ENCODE data around the gene ARHGEF4. TPM values are rescaled to one million over a fixed set of nuclear protein-coding genes. Genes with fewer than 3 reads are reported as not detected.
A peak's percentile ranks its signal among the peaks of the same experiment; 100 is the strongest.

The ARHGEF4 gene
- total and polyA plus RNA-seq, 11 donors = 0.30 to 5.5 (median 3.8) TPM

GRCh38 chr2:130870779-130871178 is 34.1 kb downstream of the ARHGEF4 start:
- Histone ChIP-seq H3K27ac (no peak overlapping the region), H3K4me3 (no peak overlapping the region), H3K36me3 (no peaks in the 10 kb centered on the region), H3K27me3 (peaks cover 0 to 11% (median 5%) of the 10 kb centered on the region in 9 donors), H3K4me1 (no peaks in the 10 kb centered on the region), H3K9me3 (no peaks in the 10 kb centered on the region)
- intact Hi-C loops (cut with DNase I) = loop anchor here in 4 of 10 donors (5.0 kb wide), 1 partner anchor 73 kb away; no protein-coding TSS in a partner anchor
- TF ChIP-seq POLR2A (IDR thresholded peaks at IDR 0.05) = no peak
- TF ChIP-seq, protein P1, sequence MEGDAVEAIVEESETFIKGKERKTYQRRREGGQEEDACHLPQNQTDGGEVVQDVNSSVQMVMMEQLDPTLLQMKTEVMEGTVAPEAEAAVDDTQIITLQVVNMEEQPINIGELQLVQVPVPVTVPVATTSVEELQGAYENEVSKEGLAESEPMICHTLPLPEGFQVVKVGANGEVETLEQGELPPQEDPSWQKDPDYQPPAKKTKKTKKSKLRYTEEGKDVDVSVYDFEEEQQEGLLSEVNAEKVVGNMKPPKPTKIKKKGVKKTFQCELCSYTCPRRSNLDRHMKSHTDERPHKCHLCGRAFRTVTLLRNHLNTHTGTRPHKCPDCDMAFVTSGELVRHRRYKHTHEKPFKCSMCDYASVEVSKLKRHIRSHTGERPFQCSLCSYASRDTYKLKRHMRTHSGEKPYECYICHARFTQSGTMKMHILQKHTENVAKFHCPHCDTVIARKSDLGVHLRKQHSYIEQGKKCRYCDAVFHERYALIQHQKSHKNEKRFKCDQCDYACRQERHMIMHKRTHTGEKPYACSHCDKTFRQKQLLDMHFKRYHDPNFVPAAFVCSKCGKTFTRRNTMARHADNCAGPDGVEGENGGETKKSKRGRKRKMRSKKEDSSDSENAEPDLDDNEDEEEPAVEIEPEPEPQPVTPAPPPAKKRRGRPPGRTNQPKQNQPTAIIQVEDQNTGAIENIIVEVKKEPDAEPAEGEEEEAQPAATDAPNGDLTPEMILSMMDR (IDR thresholded peaks at IDR 0.05) = no peak
- DNase-seq (no peak), ATAC-seq (no peak)
- 75 to 86% (median 82%) methylated on average over 7 of the region's 7 CpGs for WGBS, 4 donors

DNA sequence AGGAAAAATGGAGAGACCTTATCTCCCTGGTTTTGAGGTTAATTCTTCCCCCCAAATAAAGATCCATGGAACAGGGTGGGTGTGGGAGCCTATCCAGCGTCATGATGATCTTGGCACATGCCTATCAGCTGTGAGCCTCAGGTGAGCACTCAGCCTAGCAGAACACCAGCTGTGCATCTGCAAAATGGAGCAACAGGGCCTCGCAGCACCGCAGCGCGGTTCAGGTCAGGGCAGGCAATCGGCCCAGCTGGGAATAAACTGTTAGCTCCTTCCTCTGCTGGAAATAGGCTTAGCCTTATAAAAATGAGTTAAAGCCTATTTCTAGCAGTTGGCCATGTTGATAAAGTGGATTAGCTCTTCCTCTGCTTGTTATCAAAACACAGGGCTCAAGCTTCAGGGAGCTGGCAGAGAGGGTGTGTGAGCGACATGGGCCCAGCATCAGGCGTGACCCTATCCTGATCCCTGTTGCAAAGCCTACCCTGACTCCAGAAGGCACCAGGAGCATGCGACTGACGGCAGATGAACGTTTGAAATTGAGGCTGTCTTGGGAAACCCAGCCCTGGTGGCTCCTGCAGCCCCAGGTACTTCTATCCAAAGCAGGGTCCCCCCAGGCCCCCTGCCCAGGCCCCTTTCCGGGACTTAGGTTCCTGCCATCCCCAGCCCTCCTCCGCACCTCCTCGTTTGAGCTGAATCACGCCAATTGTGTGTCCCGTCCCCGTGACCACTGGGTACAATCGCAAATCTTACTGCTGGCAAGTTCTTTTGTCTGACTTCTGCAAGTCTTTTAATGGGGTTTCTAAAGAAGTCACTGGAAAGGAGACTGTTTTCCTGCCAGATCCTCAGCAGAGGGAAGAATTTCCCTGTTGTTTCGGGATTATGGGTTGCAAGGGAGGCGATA is 35.4 kb downstream of the ARHGEF4 start:
- intact Hi-C loops (cut with DNase I) = loop anchor here in 5 of 10 donors (2.0 to 5.0 kb wide), 3 partner anchors 65 to 75 kb away; no protein-coding TSS in a partner anchor

DNA sequence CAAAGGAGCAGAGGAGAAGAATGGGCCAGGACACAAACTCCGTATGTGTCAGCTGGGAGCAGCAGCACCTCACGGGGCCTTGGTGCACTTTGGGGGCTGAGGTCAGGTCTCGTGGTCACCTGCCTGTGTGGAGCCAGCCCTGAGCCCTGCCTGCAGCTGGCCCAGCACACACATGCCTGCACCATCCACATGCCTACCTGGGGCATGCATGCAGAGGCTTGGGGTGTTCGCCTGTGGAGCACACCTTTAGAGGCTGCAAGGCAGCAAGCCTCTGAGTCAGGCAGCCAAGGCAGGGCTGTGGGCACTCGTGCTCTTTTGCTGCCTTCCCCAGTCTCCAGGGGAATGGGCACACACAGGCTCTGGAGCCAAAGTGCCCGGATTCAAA is 36.0 kb downstream of the ARHGEF4 start:
- DNase-seq = no peak
- intact Hi-C loops (cut with DNase I) = loop anchor here (1.0 to 5.0 kb wide), 6 partner anchors 66 to 75 kb away; no protein-coding TSS in a partner anchor
- H3K27ac ChIP-seq = no peak overlapping the region
- WGBS, 4 donors = 73 to 79% (median 76%) methylated on average over 6 of the region's 6 CpGs
- no peaks in the 10 kb centered on the region for H3K36me3 ChIP-seq
- no peak for ATAC-seq
- TF ChIP-seq, protein P1 (IDR thresholded peaks at IDR 0.05) = no peak
- TF ChIP-seq POLR2A (IDR thresholded peaks at IDR 0.05) = no peak
- no peak overlapping the region for H3K4me3 ChIP-seq
- H3K9me3 ChIP-seq = no peaks in the 10 kb centered on the region
- H3K4me1 ChIP-seq = no peaks in the 10 kb centered on the region
- peaks cover 0 to 11% (median 5%) of the 10 kb centered on the region in 9 donors for H3K27me3 ChIP-seq

More for the DNA sequence above, 35.4 kb downstream of the ARHGEF4 start:
- TF ChIP-seq POLR2A (IDR thresholded peaks at IDR 0.05) = no peak
- TF ChIP-seq, protein P1 (IDR thresholded peaks at IDR 0.05) = no peak
- Histone ChIP-seq H3K27me3 (peaks cover 0 to 11% (median 5%) of the 10 kb centered on the region in 9 donors), H3K4me3 (no peak overlapping the region), H3K4me1 (no peaks in the 10 kb centered on the region), H3K9me3 (no peaks in the 10 kb centered on the region), H3K27ac (no peak overlapping the region), H3K36me3 (no peaks in the 10 kb centered on the region)
- DNase-seq (no peak), ATAC-seq (no peak)
- 74 to 83% (median 75%) methylated on average over 18 to 20 of the region's 20 CpGs for whole genome bisulfite sequencing, 4 donors

DNA sequence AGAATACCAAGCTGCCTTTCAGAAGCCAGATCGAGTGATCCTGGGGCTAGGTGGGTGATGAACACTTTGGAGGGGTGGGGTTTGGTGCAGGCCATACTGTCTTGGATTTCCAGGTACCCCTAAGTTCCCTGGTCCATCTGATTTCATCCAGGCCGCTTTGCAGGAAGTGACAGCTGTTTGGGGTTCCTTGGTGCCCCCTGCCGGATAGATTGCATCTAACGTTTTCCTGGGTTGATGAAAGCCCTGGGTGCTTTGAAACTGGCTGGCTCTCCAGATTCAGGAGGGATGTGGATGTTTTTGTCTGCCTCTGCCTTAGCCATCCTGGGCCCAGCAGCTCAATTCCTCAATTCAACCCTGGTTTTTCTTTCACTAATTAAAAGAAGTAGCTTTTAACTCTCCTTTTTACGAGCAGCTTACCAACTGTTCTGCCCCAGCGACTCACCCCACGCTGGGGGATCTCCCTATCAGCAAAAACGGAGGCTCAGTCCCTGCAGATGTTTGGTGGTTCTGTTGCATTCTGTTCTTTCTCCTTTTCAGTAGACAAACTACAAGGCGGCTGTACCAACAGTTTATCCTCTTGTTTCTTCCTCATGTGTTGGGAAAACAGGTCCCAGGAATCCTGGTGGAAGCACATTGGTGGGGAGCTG is 37.1 kb downstream of the ARHGEF4 start:
- intact Hi-C loops (cut with DNase I) = loop anchor here (1.0 to 5.0 kb wide), 6 partner anchors 67 to 77 kb away; no protein-coding TSS in a partner anchor
- Histone ChIP-seq H3K4me1 (no peaks in the 10 kb centered on the region), H3K4me3 (no peak overlapping the region), H3K36me3 (no peaks in the 10 kb centered on the region), H3K9me3 (peaks cover 0 to 8% (median 0%) of the 10 kb centered on the region in 12 donors), H3K27me3 (peaks cover 0 to 11% (median 5%) of the 10 kb centered on the region in 9 donors), H3K27ac (no peak overlapping the region)
- ATAC-seq (peak; percentile 50 to 74 (median 67)), DNase-seq (peak in 4 of 5 donors; percentile 57 to 72 (median 64))
- TF ChIP-seq, protein P1 (IDR thresholded peaks at IDR 0.05) = peak; percentile 33 to 70 (median 59)
- no peak for TF ChIP-seq POLR2A (IDR thresholded peaks at IDR 0.05)
- WGBS, 4 donors = 34 to 36% (median 35%) methylated on average over 9 of the region's 9 CpGs

All from heart left ventricle (tissue), 16 donors.